ENCODE results near the gene SLC41A2.

Gene SLC41A2

GRCh38 chr12:104929368-104929767 lies 28.7 kb downstream of the SLC41A2 start:
- DNase-seq, result no peak

GRCh38 chr12:104928036-104928745 lies 29.9 kb downstream of the SLC41A2 start:
- DNase-seq, result no peak

GRCh38 chr12:104925501-104925900 lies 32.6 kb downstream of the SLC41A2 start:
- DNase-seq, result no peak

- no peak for DNase-seq
Measured at GRCh38 chr12:104921340-104921739, 36.8 kb downstream of the SLC41A2 start.

GRCh38 chr12:104911942-104912341 lies 46.1 kb downstream of the SLC41A2 start:
- no peak for DNase-seq

- DNase-seq, result no peak
Measured at GRCh38 chr12:104910196-104910840, 47.8 kb downstream of the SLC41A2 start.

- DNase-seq, result no peak
Measured at GRCh38 chr12:104909761-104910160, 48.3 kb downstream of the SLC41A2 start.
